K562 (cell line): ENCODE data around the gene LUZP1. TPM values are rescaled to one million over a fixed set of nuclear protein-coding genes. Genes with fewer than 3 reads are reported as not detected.

Experiments
- ARID1B ChIP-seq: fragments of 450-650 bp; IDR thresholded peaks from 2 replicates; pipeline ENCODE4 v1.6.1; 2016; ENCODE audit warnings: antibody characterized with exemption, mild to moderate bottlenecking, inconsistent platforms
- ARID3A ChIP-seq: IDR thresholded peaks from 2 replicates; pipeline ENCODE4 v1.6.1; 2012; ENCODE audit warnings: low read depth, low read length, improper control_type of control experiment, borderline replicate concordance
- BCOR ChIP-seq: fragments of 450-650 bp; IDR thresholded peaks from 2 replicates; pipeline ENCODE4 v1.6.1; 2016
- CBFA2T2 ChIP-seq: fragments of 450-650 bp; conservative IDR thresholded peaks from 2 replicates; pipeline ENCODE4 v1.6.1; 2017; ENCODE audit warnings: mild to moderate bottlenecking
- CHAMP1 ChIP-seq: fragments of 450-650 bp; IDR thresholded peaks from 2 replicates; pipeline ENCODE4 v1.6.1; 2016; ENCODE audit warnings: mild to moderate bottlenecking
- DACH1 ChIP-seq: fragments of 450-650 bp; IDR thresholded peaks from 2 replicates; pipeline ENCODE4 v1.6.1; 2018; ENCODE audit not compliant: partially characterized antibody
- EHMT2 ChIP-seq: fragments of 450-650 bp; IDR thresholded peaks from 2 replicates; pipeline ENCODE4 v1.6.1; 2018; ENCODE audit warnings: antibody characterized with exemption
- ESRRA ChIP-seq: fragments of 450-650 bp; IDR thresholded peaks from 2 replicates; pipeline ENCODE4 v1.6.1; 2014; ENCODE audit warnings: low read depth, mild to moderate bottlenecking, moderate library complexity, borderline replicate concordance
- ETV5 ChIP-seq: sonication (generic); formaldehyde crosslinking; IDR thresholded peaks from 2 replicates; pipeline ENCODE4 v1.4.0; 2020; ENCODE audit warnings: low read depth, mild to moderate bottlenecking, missing genetic modification reagents
- FOSL1 ChIP-seq: fragments of 200-800 bp; sonication (Bioruptor generic); conservative IDR thresholded peaks from 2 replicates; pipeline ENCODE4 v1.6.1; 2016; ENCODE audit warnings: missing genetic modification characterization, missing compliant biosample characterization
- HDAC2 ChIP-seq: fragments of 450-650 bp; IDR thresholded peaks from 2 replicates; pipeline ENCODE4 v1.6.1; 2016; ENCODE audit warnings: mild to moderate bottlenecking
- KLF10 ChIP-seq: fragments of 250-450 bp; sonication (Bioruptor Pico); IDR thresholded peaks from 2 replicates; pipeline ENCODE4 v1.6.1; 2021; ENCODE audit warnings: matching md5 sums
- MEF2D ChIP-seq: conservative IDR thresholded peaks from 2 replicates; pipeline ENCODE4 v1.6.1; 2016; ENCODE audit warnings: low read depth, missing genetic modification characterization, missing compliant biosample characterization
- MYBL2 ChIP-seq, 2 experiments: fragments of 450-650 bp in 1 of 2; sonication (generic) in 1 of 2; formaldehyde crosslinking in 1 of 2; IDR thresholded peaks; 2 replicates each; pipeline versions ENCODE4 v1.6.1 to v1.8.1; 2017 to 2022; ENCODE audit warnings: borderline replicate concordance in 1 of 2, inconsistent platforms in 1 of 2, low read depth in 1 of 2, mild to moderate bottlenecking in 1 of 2, missing genetic modification reagents in 1 of 2, moderate library complexity in 1 of 2
- NCOR1 ChIP-seq: fragments of 450-650 bp; IDR thresholded peaks from 2 replicates; pipeline ENCODE4 v1.6.1; 2016; ENCODE audit warnings: mild to moderate bottlenecking, moderate library complexity
- NFE2 ChIP-seq: IDR thresholded peaks from 2 replicates; pipeline ENCODE4 v1.6.1; 2014; ENCODE audit warnings: antibody characterized with exemption, low read depth
- NFYB ChIP-seq: IDR thresholded peaks from 2 replicates; pipeline ENCODE4 v1.6.1; 2011; ENCODE audit warnings: mild to moderate bottlenecking, moderate library complexity; ENCODE audit not compliant: insufficient read length; ENCODE audit errors: extremely low read depth
- POU5F1 ChIP-seq: fragments of 150-350 bp; IDR thresholded peaks from 2 replicates; pipeline ENCODE4 v1.6.1; 2014; ENCODE audit warnings: borderline replicate concordance, low read length, low read depth, mild to moderate bottlenecking; ENCODE audit not compliant: partially characterized antibody
- SRF ChIP-seq, 2 experiments: fragments of 250-450, 450-650 bp in 1 of 2; sonication (Bioruptor Pico) in 1 of 2; sonication (generic) in 1 of 2; formaldehyde crosslinking; IDR thresholded peaks; 2 replicates each; pipeline versions ENCODE4 v1.5.0 to v1.5.1; 2020 to 2022; ENCODE audit warnings: mild to moderate bottlenecking in 1 of 2, missing genetic modification reagents in 1 of 2
- STAT5B ChIP-seq: fragments of 250-450 bp; sonication (Bioruptor Pico); IDR thresholded peaks from 2 replicates; pipeline ENCODE4 v1.8.0; 2021; ENCODE audit warnings: mild to moderate bottlenecking, inconsistent platforms
- ZNF778 ChIP-seq: fragments of 450-650 bp; formaldehyde crosslinking; IDR thresholded peaks from 2 replicates; pipeline ENCODE4 v1.4.0; 2020; ENCODE audit warnings: mild to moderate bottlenecking, moderate library complexity
- polyA plus RNA-seq, 8 experiments: library from polyadenylated mRNA; depleted of rRNA in 4 of 8; stranded (reverse) in 5 of 8; unstranded in 3 of 8; fragments of >200 nt; fragmentation: Nextera tagmentation in 2 of 8; fragmentation: Illumina TruSeq in 1 of 8; extraction: Ambion mirVana in 2 of 8; extraction: Trizol in 1 of 8; gene quantifications; 2 replicates each; pipeline versions ENCODE4 v1.2.1 to v1.2.3, GENCODE V29; 2011 to 2014; ENCODE audit warnings: inconsistent platforms in 1 of 8, missing spikeins in 1 of 8
- total RNA-seq, 7 experiments: library from RNA; depleted of rRNA in 6 of 7; stranded (reverse); fragments of >200 nt in 6 of 7; fragmentation: Illumina TruSeq in 2 of 7; extraction: Trizol in 2 of 7; gene quantifications; 2 replicates each; pipeline versions ENCODE4 v1.2.1 to v1.2.3, GENCODE V29; 2011 to 2021; ENCODE audit warnings: low replicate concordance in 1 of 7
- TF ChIP-seq, protein P1 (sequence below): sonication (generic); formaldehyde crosslinking; IDR thresholded peaks from 2 replicates; pipeline ENCODE4 v1.8.1; 2023; ENCODE audit warnings: mild to moderate bottlenecking, missing genetic modification reagents, moderate library complexity

Gene LUZP1
- total and polyA plus RNA-seq, 9 of the 15 experiments (the other 6 are each of a cell fraction or from before 2014, with no cell fraction given), result 6.5 to 19.1 (median 12.4) TPM

DNA sequence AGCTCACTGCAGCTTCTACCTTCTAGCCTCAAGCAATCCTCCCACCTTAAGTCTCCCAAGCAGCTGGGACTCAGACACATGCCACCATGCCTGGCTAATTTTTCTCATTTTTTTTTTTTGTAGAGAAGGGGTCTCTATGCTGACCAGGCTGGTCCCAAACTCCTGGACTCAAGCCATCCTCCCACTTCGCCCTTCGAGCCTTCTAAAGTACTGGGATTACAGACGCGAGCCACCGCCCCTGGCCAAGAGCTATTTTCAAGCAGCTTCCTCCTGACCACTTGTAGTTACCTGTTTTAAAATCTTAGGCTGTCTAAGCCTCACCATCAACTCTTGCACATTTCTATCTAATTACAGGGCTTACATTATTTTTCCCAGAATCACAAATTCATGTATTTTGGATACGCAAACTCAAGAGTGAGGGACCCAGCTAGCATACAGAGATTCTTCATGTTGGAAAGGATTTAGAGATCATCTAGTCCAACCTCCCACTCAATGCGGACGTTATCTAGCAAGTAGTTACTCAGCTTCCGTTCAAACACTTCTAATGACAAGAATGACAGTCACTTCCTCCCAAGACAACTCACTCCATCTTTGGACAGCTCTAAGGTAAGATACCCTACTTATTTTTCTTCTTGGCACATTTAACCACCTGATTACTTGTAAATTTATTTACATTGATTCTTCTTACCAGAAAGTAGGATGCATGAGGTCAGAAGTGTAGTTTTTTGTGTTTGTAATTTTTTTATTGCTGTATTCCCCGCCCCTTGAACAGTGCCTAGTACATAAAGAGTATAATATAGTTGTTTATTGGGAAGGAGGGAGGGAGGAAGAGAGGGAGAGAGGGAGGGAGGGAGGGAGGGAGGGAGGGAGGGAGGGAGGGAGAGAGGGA lies 65.4 kb downstream of the LUZP1 start (continued):
- TF ChIP-seq ARID3A, result 0 out of 2 replicates have a peak, but pooled peaks have one; percentile 15
- peak; percentile 73 for TF ChIP-seq EHMT2
- TF ChIP-seq NFE2, result peak; percentile 60; the same call in 1 of the 2 replicates
- TF ChIP-seq ZNF778, result no peak
- TF ChIP-seq CHAMP1, result 0 out of 2 replicates have a peak, but pooled peaks have one; percentile 30
- TF ChIP-seq ETV5 (CRISPR knock-in tag), result peak; percentile 98
- TF ChIP-seq, protein P1, sequence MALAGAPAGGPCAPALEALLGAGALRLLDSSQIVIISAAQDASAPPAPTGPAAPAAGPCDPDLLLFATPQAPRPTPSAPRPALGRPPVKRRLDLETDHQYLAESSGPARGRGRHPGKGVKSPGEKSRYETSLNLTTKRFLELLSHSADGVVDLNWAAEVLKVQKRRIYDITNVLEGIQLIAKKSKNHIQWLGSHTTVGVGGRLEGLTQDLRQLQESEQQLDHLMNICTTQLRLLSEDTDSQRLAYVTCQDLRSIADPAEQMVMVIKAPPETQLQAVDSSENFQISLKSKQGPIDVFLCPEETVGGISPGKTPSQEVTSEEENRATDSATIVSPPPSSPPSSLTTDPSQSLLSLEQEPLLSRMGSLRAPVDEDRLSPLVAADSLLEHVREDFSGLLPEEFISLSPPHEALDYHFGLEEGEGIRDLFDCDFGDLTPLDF (CRISPR knock-in tag), result no peak
- TF ChIP-seq NCOR1, result 0 out of 2 replicates have a peak, but pooled peaks have one; percentile 27
- TF ChIP-seq BCOR, result peak; percentile 35; the same call in 1 of the 2 replicates
- 0 out of 2 replicates have a peak, but pooled peaks have one; percentile 26 for TF ChIP-seq MEF2D (tag)
- no peak for TF ChIP-seq NFYB
- TF ChIP-seq KLF10 (CRISPR knock-in tag), result no peak
- peak; percentile 85 for TF ChIP-seq ARID1B
- TF ChIP-seq CBFA2T2, result 0 out of 2 replicates have a peak, but pooled peaks have one; percentile 21
- TF ChIP-seq DACH1, result peak; percentile 34
- 0 out of 2 replicates have a peak, but pooled peaks have one; percentile 21 for TF ChIP-seq ESRRA
- peak in 1 of 2 experiments; percentile 71; a peak in 1 of 4 replicates for TF ChIP-seq SRF (CRISPR knock-in tag; IDR thresholded peaks at IDR 0.05)
- TF ChIP-seq MYBL2 (IDR thresholded peaks at IDR 0.05; ENCODE audit: low read depth), result 0 out of 2 replicates have a peak, but pooled peaks have one; percentile 35
- TF ChIP-seq MYBL2 (CRISPR knock-in tag; IDR thresholded peaks at IDR 0.05; ENCODE audit: borderline replicate concordance), result no peak
- TF ChIP-seq STAT5B, result no peak
- no peak for TF ChIP-seq POU5F1
- TF ChIP-seq HDAC2, result peak; percentile 92
- TF ChIP-seq FOSL1 (tag), result peak; percentile 82
